SK-N-SH treated with all-trans-retinoic acid at 6 μM for 48 hours (cell line): ENCODE measurements around the gene DBF4.

Experiments used
- ATAC-seq: fragments of 200-7000 bp; cut with Tn5 transposase; 3 replicates; pipeline ENCODE4 v1.9.1; 2020; ENCODE audit warnings: mild to moderate bottlenecking, moderate library complexity
- ARNTL ChIP-seq: fragments of 450-650 bp; formaldehyde crosslinking; IDR thresholded peaks from 2 replicates; pipeline ENCODE4 v1.5.0; 2020; ENCODE audit warnings: low read depth, mild to moderate bottlenecking, moderate library complexity, borderline replicate concordance
- BACH2 ChIP-seq: fragments of 250-450 bp; sonication (Bioruptor Pico); IDR thresholded peaks from 2 replicates; pipeline ENCODE4 v1.9.0; 2021; ENCODE audit warnings: mild to moderate bottlenecking, borderline replicate concordance
- CSDC2 ChIP-seq: fragments of 250-450 bp; sonication (Bioruptor Pico); IDR thresholded peaks from 2 replicates; pipeline ENCODE4 v1.5.0; 2020; ENCODE audit warnings: mild to moderate bottlenecking, moderate library complexity
- ESRRG ChIP-seq: fragments of 250-450 bp; sonication (Bioruptor Pico); IDR thresholded peaks from 2 replicates; pipeline ENCODE4 v1.6.1; 2021; ENCODE audit warnings: mild to moderate bottlenecking
- GLIS3 ChIP-seq: fragments of 250-450 bp; sonication (Bioruptor Pico); IDR thresholded peaks from 2 replicates; pipeline ENCODE4 v1.5.0; 2020; ENCODE audit warnings: mild to moderate bottlenecking, moderate library complexity
- ISL1 ChIP-seq: fragments of 250-450 bp; sonication (Bioruptor Pico); IDR thresholded peaks from 2 replicates; pipeline ENCODE4 v2.1.2; 2022; ENCODE audit warnings: mild to moderate bottlenecking, moderate library complexity
- OSR1 ChIP-seq: fragments of 250-450 bp; sonication (Bioruptor Pico); IDR thresholded peaks from 2 replicates; pipeline ENCODE4 v1.8.0; 2022; ENCODE audit warnings: moderate library complexity, mild to moderate bottlenecking, inconsistent platforms
- PPARA ChIP-seq: fragments of 250-450 bp; sonication (Bioruptor Pico); IDR thresholded peaks from 2 replicates; pipeline ENCODE4 v1.5.0; 2020; ENCODE audit warnings: mild to moderate bottlenecking, borderline replicate concordance
- SNAI2 ChIP-seq: fragments of 250-450 bp; sonication (Bioruptor Pico); IDR thresholded peaks from 2 replicates; pipeline ENCODE4 v1.5.0; 2020; ENCODE audit warnings: mild to moderate bottlenecking, moderate library complexity
- TCF4 ChIP-seq: fragments of 250-450 bp; sonication (Bioruptor Pico); IDR thresholded peaks from 2 replicates; pipeline ENCODE4 v1.8.0; 2021; ENCODE audit warnings: mild to moderate bottlenecking, moderate library complexity, borderline replicate concordance
- TOX ChIP-seq: fragments of 250-450 bp; sonication (Bioruptor Pico); IDR thresholded peaks from 2 replicates; pipeline ENCODE4 v1.8.0; 2021; ENCODE audit warnings: mild to moderate bottlenecking, moderate library complexity, borderline replicate concordance
- ZC3H10 ChIP-seq: fragments of 250-450 bp; sonication (Bioruptor Pico); IDR thresholded peaks from 2 replicates; pipeline ENCODE4 v1.5.1; 2021; ENCODE audit warnings: mild to moderate bottlenecking, moderate library complexity
- ZFP3 ChIP-seq: fragments of 250-450 bp; sonication (Bioruptor Pico); IDR thresholded peaks from 2 replicates; pipeline ENCODE4 v1.5.0; 2020; ENCODE audit warnings: mild to moderate bottlenecking, moderate library complexity
- ZFP30 ChIP-seq: fragments of 450-650 bp; formaldehyde crosslinking; IDR thresholded peaks from 2 replicates; pipeline ENCODE4 v1.5.0; 2022; ENCODE audit warnings: mild to moderate bottlenecking, moderate library complexity
- ZNF70 ChIP-seq: fragments of 450-650 bp; formaldehyde crosslinking; IDR thresholded peaks from 2 replicates; pipeline ENCODE4 v1.5.0; 2020; ENCODE audit warnings: mild to moderate bottlenecking, moderate library complexity
- ZNF8 ChIP-seq: fragments of 450-650 bp; formaldehyde crosslinking; IDR thresholded peaks from 2 replicates; pipeline ENCODE4 v1.5.0; 2020; ENCODE audit warnings: mild to moderate bottlenecking, moderate library complexity
- TF ChIP-seq, protein P1 (sequence below): fragments of 250-450 bp; sonication (Bioruptor Pico); IDR thresholded peaks from 2 replicates; pipeline ENCODE4 v1.5.1; 2020; ENCODE audit warnings: low read depth, mild to moderate bottlenecking, moderate library complexity
- TF ChIP-seq, protein P2 (sequence below): fragments of 250-450 bp; sonication (Bioruptor Pico); IDR thresholded peaks from 2 replicates; pipeline ENCODE4 v1.5.1; 2021; ENCODE audit warnings: mild to moderate bottlenecking, moderate library complexity
- TF ChIP-seq, protein P3 (sequence below): fragments of 250-450 bp; sonication (Bioruptor Pico); IDR thresholded peaks from 2 replicates; pipeline ENCODE4 v1.8.0; 2021; ENCODE audit warnings: low read depth, mild to moderate bottlenecking, moderate library complexity, borderline replicate concordance
- TF ChIP-seq, protein P4 (sequence below): fragments of 250-450 bp; sonication (Bioruptor Pico); IDR thresholded peaks from 2 replicates; pipeline ENCODE4 v1.5.0; 2020; ENCODE audit warnings: mild to moderate bottlenecking, moderate library complexity
- TF ChIP-seq, protein P5 (sequence below): fragments of 250-450 bp; sonication (Bioruptor Pico); IDR thresholded peaks from 2 replicates; pipeline ENCODE4 v1.8.0; 2020; ENCODE audit warnings: mild to moderate bottlenecking, moderate library complexity, borderline replicate concordance

The DBF4 gene

DNA sequence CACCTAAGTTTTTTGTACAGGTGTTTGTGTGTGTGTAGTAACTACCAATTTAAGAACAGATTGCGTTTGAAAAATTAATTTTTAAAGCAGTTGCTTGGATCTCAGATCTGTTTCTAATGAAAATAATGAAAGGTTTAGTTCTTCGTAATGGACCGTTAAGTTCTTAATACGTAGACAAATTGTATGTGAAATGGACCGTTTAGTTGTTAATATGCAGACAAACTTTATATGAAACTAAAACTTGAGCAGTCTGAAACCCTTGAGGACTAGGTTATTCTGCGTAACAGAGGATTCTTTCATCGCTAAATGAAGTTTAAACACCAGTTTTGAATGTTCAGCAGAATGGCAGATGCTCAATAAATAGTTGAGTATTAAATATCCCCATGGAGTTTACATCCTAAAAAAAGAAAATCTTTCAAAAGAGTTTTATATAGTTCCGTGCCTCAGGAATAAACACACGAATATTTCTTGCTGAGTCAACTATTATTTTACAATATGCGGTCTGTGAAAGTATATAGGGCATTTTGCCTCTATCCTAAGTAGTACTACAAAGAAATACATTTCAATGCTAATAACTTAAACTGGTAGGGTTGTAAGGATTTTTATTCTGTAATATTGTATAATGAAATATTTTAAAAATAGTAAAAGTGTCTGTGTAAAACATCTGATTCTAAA, 1.2 kb downstream of the DBF4 start:
- TF ChIP-seq TCF4 (CRISPR knock-in tag): no peak
- TF ChIP-seq BACH2 (CRISPR knock-in tag): no peak
- no peak for TF ChIP-seq ESRRG (CRISPR knock-in tag)
- no peak for TF ChIP-seq SNAI2 (CRISPR knock-in tag)
- TF ChIP-seq, protein P1, sequence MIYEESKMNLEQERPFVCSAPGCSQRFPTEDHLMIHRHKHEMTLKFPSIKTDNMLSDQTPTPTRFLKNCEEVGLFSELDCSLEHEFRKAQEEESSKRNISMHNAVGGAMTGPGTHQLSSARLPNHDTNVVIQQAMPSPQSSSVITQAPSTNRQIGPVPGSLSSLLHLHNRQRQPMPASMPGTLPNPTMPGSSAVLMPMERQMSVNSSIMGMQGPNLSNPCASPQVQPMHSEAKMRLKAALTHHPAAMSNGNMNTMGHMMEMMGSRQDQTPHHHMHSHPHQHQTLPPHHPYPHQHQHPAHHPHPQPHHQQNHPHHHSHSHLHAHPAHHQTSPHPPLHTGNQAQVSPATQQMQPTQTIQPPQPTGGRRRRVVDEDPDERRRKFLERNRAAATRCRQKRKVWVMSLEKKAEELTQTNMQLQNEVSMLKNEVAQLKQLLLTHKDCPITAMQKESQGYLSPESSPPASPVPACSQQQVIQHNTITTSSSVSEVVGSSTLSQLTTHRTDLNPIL (CRISPR knock-in tag): no peak
- no peak for TF ChIP-seq TOX (CRISPR knock-in tag)
- TF ChIP-seq CSDC2 (CRISPR knock-in tag): no peak
- TF ChIP-seq ZNF70 (CRISPR knock-in tag): no peak
- TF ChIP-seq OSR1 (CRISPR knock-in tag): no peak
- TF ChIP-seq ZC3H10 (CRISPR knock-in tag): no peak
- no peak for TF ChIP-seq ZFP30
- TF ChIP-seq, protein P2, sequence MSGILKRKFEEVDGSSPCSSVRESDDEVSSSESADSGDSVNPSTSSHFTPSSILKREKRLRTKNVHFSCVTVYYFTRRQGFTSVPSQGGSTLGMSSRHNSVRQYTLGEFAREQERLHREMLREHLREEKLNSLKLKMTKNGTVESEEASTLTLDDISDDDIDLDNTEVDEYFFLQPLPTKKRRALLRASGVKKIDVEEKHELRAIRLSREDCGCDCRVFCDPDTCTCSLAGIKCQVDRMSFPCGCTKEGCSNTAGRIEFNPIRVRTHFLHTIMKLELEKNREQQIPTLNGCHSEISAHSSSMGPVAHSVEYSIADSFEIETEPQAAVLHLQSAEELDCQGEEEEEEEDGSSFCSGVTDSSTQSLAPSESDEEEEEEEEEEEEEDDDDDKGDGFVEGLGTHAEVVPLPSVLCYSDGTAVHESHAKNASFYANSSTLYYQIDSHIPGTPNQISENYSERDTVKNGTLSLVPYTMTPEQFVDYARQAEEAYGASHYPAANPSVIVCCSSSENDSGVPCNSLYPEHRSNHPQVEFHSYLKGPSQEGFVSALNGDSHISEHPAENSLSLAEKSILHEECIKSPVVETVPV (CRISPR knock-in tag): no peak
- TF ChIP-seq, protein P3, sequence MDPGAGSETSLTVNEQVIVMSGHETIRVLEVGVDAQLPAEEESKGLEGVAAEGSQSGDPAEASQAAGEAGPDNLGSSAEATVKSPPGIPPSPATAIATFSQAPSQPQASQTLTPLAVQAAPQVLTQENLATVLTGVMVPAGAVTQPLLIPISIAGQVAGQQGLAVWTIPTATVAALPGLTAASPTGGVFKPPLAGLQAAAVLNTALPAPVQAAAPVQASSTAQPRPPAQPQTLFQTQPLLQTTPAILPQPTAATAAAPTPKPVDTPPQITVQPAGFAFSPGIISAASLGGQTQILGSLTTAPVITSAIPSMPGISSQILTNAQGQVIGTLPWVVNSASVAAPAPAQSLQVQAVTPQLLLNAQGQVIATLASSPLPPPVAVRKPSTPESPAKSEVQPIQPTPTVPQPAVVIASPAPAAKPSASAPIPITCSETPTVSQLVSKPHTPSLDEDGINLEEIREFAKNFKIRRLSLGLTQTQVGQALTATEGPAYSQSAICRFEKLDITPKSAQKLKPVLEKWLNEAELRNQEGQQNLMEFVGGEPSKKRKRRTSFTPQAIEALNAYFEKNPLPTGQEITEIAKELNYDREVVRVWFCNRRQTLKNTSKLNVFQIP: no peak
- no peak for TF ChIP-seq ISL1
- no peak for TF ChIP-seq GLIS3 (CRISPR knock-in tag)
- TF ChIP-seq, protein P4, sequence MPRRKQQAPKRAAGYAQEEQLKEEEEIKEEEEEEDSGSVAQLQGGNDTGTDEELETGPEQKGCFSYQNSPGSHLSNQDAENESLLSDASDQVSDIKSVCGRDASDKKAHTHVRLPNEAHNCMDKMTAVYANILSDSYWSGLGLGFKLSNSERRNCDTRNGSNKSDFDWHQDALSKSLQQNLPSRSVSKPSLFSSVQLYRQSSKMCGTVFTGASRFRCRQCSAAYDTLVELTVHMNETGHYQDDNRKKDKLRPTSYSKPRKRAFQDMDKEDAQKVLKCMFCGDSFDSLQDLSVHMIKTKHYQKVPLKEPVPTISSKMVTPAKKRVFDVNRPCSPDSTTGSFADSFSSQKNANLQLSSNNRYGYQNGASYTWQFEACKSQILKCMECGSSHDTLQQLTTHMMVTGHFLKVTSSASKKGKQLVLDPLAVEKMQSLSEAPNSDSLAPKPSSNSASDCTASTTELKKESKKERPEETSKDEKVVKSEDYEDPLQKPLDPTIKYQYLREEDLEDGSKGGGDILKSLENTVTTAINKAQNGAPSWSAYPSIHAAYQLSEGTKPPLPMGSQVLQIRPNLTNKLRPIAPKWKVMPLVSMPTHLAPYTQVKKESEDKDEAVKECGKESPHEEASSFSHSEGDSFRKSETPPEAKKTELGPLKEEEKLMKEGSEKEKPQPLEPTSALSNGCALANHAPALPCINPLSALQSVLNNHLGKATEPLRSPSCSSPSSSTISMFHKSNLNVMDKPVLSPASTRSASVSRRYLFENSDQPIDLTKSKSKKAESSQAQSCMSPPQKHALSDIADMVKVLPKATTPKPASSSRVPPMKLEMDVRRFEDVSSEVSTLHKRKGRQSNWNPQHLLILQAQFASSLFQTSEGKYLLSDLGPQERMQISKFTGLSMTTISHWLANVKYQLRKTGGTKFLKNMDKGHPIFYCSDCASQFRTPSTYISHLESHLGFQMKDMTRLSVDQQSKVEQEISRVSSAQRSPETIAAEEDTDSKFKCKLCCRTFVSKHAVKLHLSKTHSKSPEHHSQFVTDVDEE (CRISPR knock-in tag): no peak
- no peak for TF ChIP-seq ZFP3 (CRISPR knock-in tag)
- TF ChIP-seq, protein P5, sequence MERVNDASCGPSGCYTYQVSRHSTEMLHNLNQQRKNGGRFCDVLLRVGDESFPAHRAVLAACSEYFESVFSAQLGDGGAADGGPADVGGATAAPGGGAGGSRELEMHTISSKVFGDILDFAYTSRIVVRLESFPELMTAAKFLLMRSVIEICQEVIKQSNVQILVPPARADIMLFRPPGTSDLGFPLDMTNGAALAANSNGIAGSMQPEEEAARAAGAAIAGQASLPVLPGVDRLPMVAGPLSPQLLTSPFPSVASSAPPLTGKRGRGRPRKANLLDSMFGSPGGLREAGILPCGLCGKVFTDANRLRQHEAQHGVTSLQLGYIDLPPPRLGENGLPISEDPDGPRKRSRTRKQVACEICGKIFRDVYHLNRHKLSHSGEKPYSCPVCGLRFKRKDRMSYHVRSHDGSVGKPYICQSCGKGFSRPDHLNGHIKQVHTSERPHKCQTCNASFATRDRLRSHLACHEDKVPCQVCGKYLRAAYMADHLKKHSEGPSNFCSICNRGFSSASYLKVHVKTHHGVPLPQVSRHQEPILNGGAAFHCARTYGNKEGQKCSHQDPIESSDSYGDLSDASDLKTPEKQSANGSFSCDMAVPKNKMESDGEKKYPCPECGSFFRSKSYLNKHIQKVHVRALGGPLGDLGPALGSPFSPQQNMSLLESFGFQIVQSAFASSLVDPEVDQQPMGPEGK: no peak
- TF ChIP-seq ARNTL (CRISPR knock-in tag): no peak
- TF ChIP-seq ZNF8: no peak
- no peak for ATAC-seq

DNA sequence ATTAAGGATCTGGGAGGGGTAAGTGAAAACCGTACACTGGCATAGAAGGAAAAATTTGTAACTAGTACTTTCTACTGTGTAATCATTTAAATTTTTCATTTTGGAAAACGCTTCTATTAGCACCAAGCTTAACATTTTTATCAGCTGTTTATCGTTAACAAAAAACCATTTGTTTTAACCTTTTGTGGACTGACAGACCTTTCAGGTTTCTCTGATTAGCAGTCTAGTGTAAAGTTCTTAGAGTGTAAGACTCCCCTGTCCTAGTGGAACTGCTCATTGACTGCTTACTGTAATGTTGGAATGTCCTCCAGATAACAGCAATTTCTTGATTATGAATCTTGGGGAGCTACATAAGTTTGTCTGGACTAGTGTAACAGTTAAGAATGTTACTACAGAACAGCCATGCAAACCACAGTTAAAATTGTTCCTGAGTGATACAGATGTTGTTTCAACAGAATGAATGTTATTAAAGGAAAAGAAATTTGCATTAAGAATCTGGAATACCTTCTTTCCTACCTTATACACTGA, 2.0 kb downstream of the DBF4 start:
- TF ChIP-seq ESRRG (CRISPR knock-in tag) (no peak), TOX (CRISPR knock-in tag) (no peak), GLIS3 (CRISPR knock-in tag) (no peak), PPARA (CRISPR knock-in tag) (no peak), CSDC2 (CRISPR knock-in tag) (no peak), ZC3H10 (CRISPR knock-in tag) (no peak)
- TF ChIP-seq, protein P5: no peak
- TF ChIP-seq, protein P2 (CRISPR knock-in tag): no peak

More for the DNA sequence above, 2.0 kb downstream of the DBF4 start:
- no peak for ATAC-seq
